Stimulated activated CD4-positive, alpha-beta T cell treated with anti-CD3 and anti-CD28 coated beads, Interleukin-4, amount 100 ng/mL, for 4 hours (primary cell): ENCODE data around the gene GRHPR.

Source experiments
- DNase-seq, 2 experiments: peaks; one replicate each; pipeline ENCODE4 v3.0.0-alpha.2; 2020

The GRHPR gene

GRCh38 chr9:37399336-37399735 lies 23.2 kb upstream of the GRHPR start:
- DNase-seq, result no peak

DNA sequence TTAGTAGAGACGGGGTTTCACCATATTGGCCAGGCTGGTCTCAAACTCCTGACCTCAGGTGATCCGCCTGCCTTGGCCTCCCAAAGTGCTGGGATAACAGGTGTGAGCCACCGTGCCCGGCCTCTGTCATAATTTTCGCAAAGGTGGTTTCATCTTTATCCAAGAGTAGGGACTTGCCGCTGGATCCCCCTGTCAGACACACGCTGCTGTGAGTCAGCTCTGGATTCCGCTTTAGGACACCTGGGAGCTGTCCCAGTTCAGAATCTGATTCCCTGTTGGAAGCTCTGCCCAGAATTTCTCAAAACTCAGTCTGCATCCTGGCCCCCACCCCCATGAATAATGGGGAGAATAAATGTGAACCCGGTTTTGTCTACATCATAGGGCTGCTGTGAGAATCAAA lies 17.9 kb upstream of the GRHPR start:
- DNase-seq, result no peak

- no peak for DNase-seq
Measured at GRCh38 chr9:37405350-37405749, 17.1 kb upstream of the GRHPR start.

DNA sequence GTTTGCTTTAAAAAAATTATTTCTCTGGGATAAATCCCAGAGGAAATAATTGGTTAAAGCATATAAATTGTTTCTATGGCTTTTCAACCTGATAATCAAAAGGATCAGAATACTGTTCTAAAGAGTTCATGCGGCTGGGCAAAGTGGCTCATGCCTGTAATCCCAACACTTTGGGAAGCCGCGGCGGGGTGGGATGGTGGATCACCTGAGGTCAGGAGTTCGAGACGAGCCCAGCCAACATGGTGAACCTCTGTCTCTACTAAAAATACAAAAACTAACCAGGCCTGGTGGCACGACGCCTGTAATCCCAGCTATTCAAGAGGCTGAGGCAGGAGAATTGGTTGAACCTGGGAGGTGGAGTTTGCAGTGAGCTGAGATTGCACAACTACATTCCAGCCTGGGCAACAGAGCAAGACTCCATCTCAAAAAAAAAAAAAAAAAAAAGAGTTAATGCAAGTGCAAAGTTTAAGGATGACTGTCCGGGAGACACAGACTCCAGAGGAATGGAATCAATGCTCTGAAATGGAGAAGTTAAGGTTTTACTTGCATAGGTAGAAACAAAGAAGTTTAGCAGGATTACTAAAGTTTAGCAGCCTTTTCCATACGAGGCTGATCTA lies 16.6 kb upstream of the GRHPR start:
- no peak for DNase-seq

GRCh38 chr9:37406603-37407401 lies 15.7 kb upstream of the GRHPR start:
- DNase-seq, result no peak

GRCh38 chr9:37407468-37407867 lies 15.0 kb upstream of the GRHPR start:
- DNase-seq, result no peak

GRCh38 chr9:37408933-37409710 lies 13.4 kb upstream of the GRHPR start:
- DNase-seq, result peak; percentile 43 to 53

DNA sequence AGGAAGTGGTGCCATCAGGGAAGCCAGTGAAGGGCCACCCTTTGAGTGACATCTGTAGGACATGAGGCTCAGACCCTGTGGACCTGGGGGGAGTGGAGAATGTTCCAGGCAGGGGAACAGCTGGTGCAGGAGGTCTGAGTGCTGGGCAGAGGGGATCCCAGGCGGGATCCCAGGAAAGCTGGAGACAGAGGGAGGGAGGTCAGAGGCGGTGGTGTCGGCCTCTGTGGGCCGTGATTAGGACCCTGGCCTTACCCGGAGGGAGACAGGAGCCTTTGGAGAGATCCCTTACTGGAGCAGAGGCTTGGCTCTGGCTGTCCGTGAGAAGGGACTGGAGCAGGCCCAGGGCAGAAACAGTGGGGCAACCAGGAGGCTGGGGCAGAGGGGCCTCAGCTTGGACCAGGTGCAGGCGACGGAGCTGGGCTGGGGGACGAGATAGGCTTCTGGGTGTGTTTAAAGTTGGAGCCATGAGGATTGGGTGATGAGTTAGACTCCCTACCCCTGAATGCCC lies 12.1 kb upstream of the GRHPR start:
- no peak for DNase-seq

DNA sequence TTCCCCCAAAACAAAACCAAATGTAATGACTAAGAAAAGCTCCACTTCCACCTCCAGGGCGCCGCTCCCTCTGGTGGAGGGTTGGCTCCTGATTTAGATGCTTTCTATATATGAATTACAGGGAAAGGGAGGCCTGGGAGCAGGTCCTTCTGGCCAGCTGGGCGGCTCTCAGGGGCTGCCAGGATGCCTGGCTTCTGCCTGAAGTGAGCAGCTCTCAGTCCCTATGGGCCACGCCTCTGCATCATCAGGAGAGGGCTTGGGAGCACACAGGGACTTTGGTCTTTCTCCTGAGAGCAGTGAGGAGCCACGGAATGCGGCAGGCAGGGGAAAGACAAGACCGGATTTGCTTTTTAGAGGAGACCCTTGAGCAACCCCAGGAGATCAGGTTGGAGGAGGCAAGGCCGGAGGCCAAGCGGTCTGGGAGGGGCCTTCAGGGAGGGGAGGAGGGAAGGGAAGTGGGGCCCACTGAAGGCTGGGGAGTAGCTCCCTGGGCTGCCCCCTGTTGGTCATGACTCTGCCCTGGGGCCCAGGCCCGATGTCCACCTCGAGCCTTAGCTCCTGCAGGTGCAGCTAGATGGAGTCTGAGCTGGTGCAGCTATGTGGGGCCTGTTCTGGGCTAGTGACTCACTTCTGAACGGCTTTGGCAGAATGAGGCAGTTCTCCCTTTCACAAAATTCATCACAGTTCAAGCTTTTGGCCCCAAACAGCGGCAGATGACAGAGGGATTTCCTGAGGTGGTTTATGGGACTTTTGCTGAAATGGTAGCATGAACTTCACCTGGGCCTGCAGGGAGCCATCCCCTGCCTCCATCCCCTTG lies 11.3 kb upstream of the GRHPR start:
- no peak for DNase-seq

- DNase-seq, result no peak
Measured at GRCh38 chr9:37412431-37413151, 9.9 kb upstream of the GRHPR start.

- DNase-seq, result no peak
Measured at GRCh38 chr9:37413311-37413710, 9.2 kb upstream of the GRHPR start.

- no peak for DNase-seq
Measured at GRCh38 chr9:37414503-37414943, 8.0 kb upstream of the GRHPR start.

DNA sequence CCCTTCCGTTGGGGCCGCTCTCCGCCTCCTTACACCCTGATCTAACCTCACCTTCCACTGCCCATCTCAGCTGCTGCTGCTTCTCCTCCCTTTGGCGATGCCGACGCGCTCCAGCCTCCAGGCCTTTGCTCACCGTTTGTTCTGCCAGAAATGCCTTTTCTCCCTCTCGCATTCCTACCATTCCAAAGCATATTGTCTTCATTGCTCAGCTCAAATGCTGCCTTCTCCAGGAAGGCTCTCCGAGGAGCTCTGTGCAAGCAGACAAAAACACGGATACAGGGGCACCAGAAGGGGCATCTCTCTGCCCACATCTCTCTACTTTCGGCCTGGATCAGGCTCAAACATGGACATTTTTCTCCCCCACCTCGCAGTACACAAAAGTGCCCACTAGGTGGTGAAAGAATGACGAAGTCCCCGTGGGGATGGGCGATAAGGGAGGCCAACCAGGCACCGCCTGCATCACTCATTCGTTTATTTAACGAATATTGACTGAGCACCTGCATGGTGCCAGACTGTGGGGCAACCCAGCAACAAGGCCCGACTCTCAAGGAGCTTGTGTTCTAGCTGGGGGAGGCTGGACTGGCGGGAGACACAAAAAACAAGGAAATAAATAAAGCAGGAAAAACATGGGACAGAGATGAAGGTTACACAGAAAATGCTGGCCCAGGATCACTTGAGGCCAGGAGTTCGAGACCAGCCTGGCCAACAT lies 7.3 kb upstream of the GRHPR start:
- peak; percentile 66 to 67 for DNase-seq

DNA sequence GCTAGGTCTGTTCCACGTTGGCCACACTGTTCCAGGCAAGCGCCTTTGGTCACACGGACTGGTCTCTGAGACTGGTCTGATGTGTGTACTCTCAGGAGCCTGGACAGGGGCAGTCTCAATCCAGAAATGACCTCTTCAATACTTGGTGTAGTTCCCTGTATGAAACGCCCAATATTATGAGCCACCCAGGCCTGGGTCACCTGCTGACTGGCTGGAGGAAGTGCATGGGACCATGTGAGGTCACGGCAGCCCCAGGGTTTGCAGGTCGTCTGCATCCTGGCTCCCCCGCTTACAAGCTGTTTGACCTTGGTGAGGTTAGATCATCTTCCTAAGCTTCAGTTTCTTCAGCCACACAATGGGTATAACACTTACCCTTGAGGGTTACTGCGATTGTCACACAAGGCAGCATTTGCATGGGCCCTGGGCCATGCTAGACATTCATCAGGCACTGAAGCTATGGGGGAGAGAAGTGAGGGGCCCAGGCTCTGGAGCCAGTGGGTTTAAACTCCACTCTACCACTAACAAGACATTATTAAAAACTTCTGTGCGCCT lies 5.2 kb upstream of the GRHPR start:
- no peak for DNase-seq

- DNase-seq, result no peak
Measured at GRCh38 chr9:37417857-37418618, 4.5 kb upstream of the GRHPR start.

DNA sequence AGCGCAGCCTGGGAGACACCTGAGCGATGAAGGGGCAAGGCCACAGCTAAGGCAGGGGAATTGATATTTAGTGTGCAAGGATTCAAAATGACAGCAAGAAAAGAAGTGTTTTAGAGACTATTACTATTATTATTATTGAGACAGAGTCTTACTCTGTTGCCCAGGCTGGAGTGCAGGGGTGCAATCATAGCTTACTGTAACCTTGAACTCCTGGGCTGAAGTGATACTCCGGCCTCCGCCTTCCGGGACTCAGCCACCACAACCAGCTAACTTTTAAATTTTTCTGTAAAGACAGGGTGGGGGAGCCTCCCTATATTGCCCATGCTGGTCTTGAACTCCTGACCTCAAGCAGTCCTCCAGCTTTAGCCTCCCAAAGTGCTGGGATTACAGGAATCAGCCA lies 3.3 kb upstream of the GRHPR start:
- no peak for DNase-seq

DNA sequence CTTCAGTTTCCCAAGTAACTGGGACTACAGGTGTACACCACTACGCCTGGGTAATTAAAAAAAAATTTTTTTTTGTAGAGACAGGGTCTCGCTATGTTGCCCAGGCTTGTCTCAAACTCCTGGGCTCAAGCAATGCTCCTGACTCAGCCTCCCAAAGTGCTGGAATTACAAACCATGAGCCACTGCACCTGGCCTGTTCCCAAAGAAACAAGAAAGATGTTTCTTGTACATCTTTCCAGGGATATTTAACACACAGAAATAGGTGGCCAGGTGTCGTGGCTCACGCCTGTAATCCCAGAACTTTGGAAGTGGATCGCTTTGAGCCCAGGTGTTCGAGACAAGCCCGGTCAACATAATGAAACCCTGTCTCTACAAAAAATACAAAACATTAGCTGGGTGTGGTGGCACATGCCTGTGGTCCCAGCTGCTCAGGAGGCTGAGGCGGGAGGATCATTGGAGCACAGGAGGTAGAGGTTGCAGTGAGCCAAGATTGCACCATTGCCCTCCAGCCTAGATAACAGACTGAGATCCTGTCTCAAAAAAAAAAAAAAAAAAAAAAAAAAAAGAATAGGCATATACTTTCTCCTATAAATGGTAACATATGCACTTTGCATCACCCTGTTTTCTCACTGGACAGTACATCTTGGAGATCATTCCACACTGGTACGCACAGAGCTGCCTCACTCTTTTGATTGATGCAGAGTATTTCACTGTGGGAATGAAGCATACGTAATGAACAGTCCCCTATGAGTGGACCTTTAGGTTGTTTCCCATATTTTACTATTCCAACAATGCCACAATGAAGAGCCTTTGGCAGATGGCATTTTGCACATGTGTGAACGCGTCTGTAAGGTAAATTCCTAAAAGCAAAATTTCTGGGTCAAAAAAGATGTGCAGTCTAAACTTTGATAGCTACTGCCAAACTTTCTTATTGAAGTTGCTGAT lies 2.0 kb upstream of the GRHPR start:
- no peak for DNase-seq

GRCh38 chr9:37421914-37422288 lies 595 bp upstream of the GRHPR start:
- DNase-seq, result no peak

DNA sequence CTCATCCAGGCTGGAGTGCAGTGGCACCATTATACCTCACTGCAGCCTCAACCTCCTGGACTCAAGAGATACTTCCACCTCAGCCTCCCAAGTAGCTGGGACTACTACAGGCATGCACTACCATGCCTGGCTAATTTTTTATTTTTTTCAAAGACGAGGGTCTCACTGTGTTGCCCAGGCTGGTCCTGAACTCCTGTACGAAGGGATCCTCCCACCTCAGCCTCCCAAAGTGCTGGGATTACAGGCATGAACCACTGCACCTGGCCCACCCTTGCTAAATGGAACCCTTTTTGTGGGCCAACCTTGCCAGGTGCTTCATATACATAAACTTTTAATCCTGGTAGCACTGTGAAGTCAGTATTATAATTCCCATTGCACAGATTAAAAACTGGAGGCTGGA lies 1.0 kb downstream of the GRHPR start:
- DNase-seq, result no peak
